ENCODE results near the gene CLINT1. TPM values are rescaled to one million over a fixed set of nuclear protein-coding genes. Genes with fewer than 3 reads are reported as not detected.
"Not testable (repeated sequence)": the region's sequence is repeated elsewhere in the genome, so short reads cannot be mapped to it uniquely, and the experiment has no call there.

The CLINT1 gene
- total and polyA plus RNA-seq, 2 donors: 44.7 to 54.1 TPM

- Histone ChIP-seq H3K27me3 (ENCODE audit: control insufficient read depth in 2 of 2, insufficient read depth in 1 of 2, low read length in 1 of 2) (no peaks in the 10 kb centered on the region), H3K4me1 (ENCODE audit: control insufficient read depth in 2 of 2, insufficient read depth in 2 of 2, low read length in 2 of 2) (peaks cover 8 to 10% of the 10 kb centered on the region in 2 donors), H3K9me3 (ENCODE audit: control insufficient read depth in 2 of 2, insufficient read depth in 1 of 2, low read length in 1 of 2) (peaks cover 0 to 9% of the 10 kb centered on the region in 2 donors), H3K27ac (ENCODE audit: low read depth in 1 of 2, low read length in 1 of 2) (peak overlapping the region; percentile 42 to 90), H3K36me3 (ENCODE audit: control insufficient read depth in 2 of 2, insufficient read depth in 2 of 2, low read length in 1 of 2) (no peaks in the 10 kb centered on the region), H3K4me3 (ENCODE audit: low read length in 2 of 2) (no peak overlapping the region)
- DNase-seq (ENCODE audit: low read depth in 6 of 9, low spot score in 9 of 9): peak in 5 of 9 donors; percentile 18 to 64 (median 37)
- 51% methylated on average over 2 of the region's 2 CpGs for WGBS
Observed at GRCh38 chr5:157890836-157891597, 32.1 kb upstream of the CLINT1 start.

GRCh38 chr5:157888814-157889532 lies 30.0 kb upstream of the CLINT1 start:
- 99% methylated on average over 1 of the region's 1 CpG for WGBS
- DNase-seq (ENCODE audit: low read depth in 6 of 9, low spot score in 9 of 9): no peak
- Histone ChIP-seq H3K4me1 (ENCODE audit: control insufficient read depth in 2 of 2, insufficient read depth in 2 of 2, low read length in 2 of 2) (peaks cover 8 to 10% of the 10 kb centered on the region in 2 donors), H3K9me3 (ENCODE audit: control insufficient read depth in 2 of 2, insufficient read depth in 1 of 2, low read length in 1 of 2) (peaks cover 0 to 9% of the 10 kb centered on the region in 2 donors), H3K4me3 (ENCODE audit: low read length in 2 of 2) (no peak overlapping the region), H3K36me3 (ENCODE audit: control insufficient read depth in 2 of 2, insufficient read depth in 2 of 2, low read length in 1 of 2) (no peaks in the 10 kb centered on the region), H3K27ac (ENCODE audit: low read depth in 1 of 2, low read length in 1 of 2) (no peak overlapping the region), H3K27me3 (ENCODE audit: control insufficient read depth in 2 of 2, insufficient read depth in 1 of 2, low read length in 1 of 2) (no peaks in the 10 kb centered on the region)

- no peak overlapping the region for H3K27ac ChIP-seq (ENCODE audit: low read depth in 1 of 2, low read length in 1 of 2)
- no peaks in the 10 kb centered on the region for H3K27me3 ChIP-seq (ENCODE audit: control insufficient read depth in 2 of 2, insufficient read depth in 1 of 2, low read length in 1 of 2)
- H3K4me3 ChIP-seq (ENCODE audit: low read length in 2 of 2): no peak overlapping the region
- 91% methylated on average over 27 of the region's 27 CpGs for WGBS
- DNase-seq (ENCODE audit: low read depth in 6 of 9, low spot score in 9 of 9): no peak
- peaks cover 0 to 9% of the 10 kb centered on the region in 2 donors for H3K9me3 ChIP-seq (ENCODE audit: control insufficient read depth in 2 of 2, insufficient read depth in 1 of 2, low read length in 1 of 2)
- no peaks in the 10 kb centered on the region for H3K36me3 ChIP-seq (ENCODE audit: control insufficient read depth in 2 of 2, insufficient read depth in 2 of 2, low read length in 1 of 2)
- peaks cover 8 to 10% of the 10 kb centered on the region in 2 donors for H3K4me1 ChIP-seq (ENCODE audit: control insufficient read depth in 2 of 2, insufficient read depth in 2 of 2, low read length in 2 of 2)
Observed at GRCh38 chr5:157886796-157887380, 27.9 kb upstream of the CLINT1 start.

- WGBS: 98% methylated on average over 1 of the region's 1 CpG
- H3K4me3 ChIP-seq (ENCODE audit: low read length in 2 of 2): not testable (repeated sequence)
Observed at GRCh38 chr5:157885051-157885450, 26.1 kb upstream of the CLINT1 start.

GRCh38 chr5:157881498-157881897 lies 22.6 kb upstream of the CLINT1 start:
- DNase-seq (ENCODE audit: low read depth in 6 of 9, low spot score in 9 of 9); H3K27me3 ChIP-seq (ENCODE audit: control insufficient read depth in 2 of 2, insufficient read depth in 1 of 2, low read length in 1 of 2); H3K27ac ChIP-seq (ENCODE audit: low read depth in 1 of 2, low read length in 1 of 2); H3K9me3 ChIP-seq (ENCODE audit: control insufficient read depth in 2 of 2, insufficient read depth in 1 of 2, low read length in 1 of 2); H3K4me3 ChIP-seq (ENCODE audit: low read length in 2 of 2); H3K4me1 ChIP-seq (ENCODE audit: control insufficient read depth in 2 of 2, insufficient read depth in 2 of 2, low read length in 2 of 2); H3K36me3 ChIP-seq (ENCODE audit: control insufficient read depth in 2 of 2, insufficient read depth in 2 of 2, low read length in 1 of 2): not testable (repeated sequence)
- 87% methylated on average over 7 of the region's 7 CpGs for WGBS

More at GRCh38 chr5:157885051-157885450, 26.1 kb upstream of the CLINT1 start:
- H3K36me3 ChIP-seq (ENCODE audit: control insufficient read depth in 2 of 2, insufficient read depth in 2 of 2, low read length in 1 of 2); H3K27ac ChIP-seq (ENCODE audit: low read depth in 1 of 2, low read length in 1 of 2); H3K9me3 ChIP-seq (ENCODE audit: control insufficient read depth in 2 of 2, insufficient read depth in 1 of 2, low read length in 1 of 2); DNase-seq (ENCODE audit: low read depth in 6 of 9, low spot score in 9 of 9); H3K4me1 ChIP-seq (ENCODE audit: control insufficient read depth in 2 of 2, insufficient read depth in 2 of 2, low read length in 2 of 2); H3K27me3 ChIP-seq (ENCODE audit: control insufficient read depth in 2 of 2, insufficient read depth in 1 of 2, low read length in 1 of 2): not testable (repeated sequence)

GRCh38 chr5:157877821-157878220 lies 18.9 kb upstream of the CLINT1 start:
- Histone ChIP-seq H3K36me3 (ENCODE audit: control insufficient read depth in 2 of 2, insufficient read depth in 2 of 2, low read length in 1 of 2) (no peaks in the 10 kb centered on the region), H3K4me3 (ENCODE audit: low read length in 2 of 2) (no peak overlapping the region), H3K4me1 (ENCODE audit: control insufficient read depth in 2 of 2, insufficient read depth in 2 of 2, low read length in 2 of 2) (no peaks in the 10 kb centered on the region), H3K27me3 (ENCODE audit: control insufficient read depth in 2 of 2, insufficient read depth in 1 of 2, low read length in 1 of 2) (no peaks in the 10 kb centered on the region), H3K27ac (ENCODE audit: low read depth in 1 of 2, low read length in 1 of 2) (no peak overlapping the region), H3K9me3 (ENCODE audit: control insufficient read depth in 2 of 2, insufficient read depth in 1 of 2, low read length in 1 of 2) (peaks cover 0 to 5% of the 10 kb centered on the region in 2 donors)
- DNase-seq (ENCODE audit: low read depth in 6 of 9, low spot score in 9 of 9): no peak
- 94% methylated on average over 2 of the region's 2 CpGs for WGBS

GRCh38 chr5:157874861-157875260 lies 15.9 kb upstream of the CLINT1 start:
- Histone ChIP-seq H3K36me3 (ENCODE audit: control insufficient read depth in 2 of 2, insufficient read depth in 2 of 2, low read length in 1 of 2) (no peaks in the 10 kb centered on the region), H3K27me3 (ENCODE audit: control insufficient read depth in 2 of 2, insufficient read depth in 1 of 2, low read length in 1 of 2) (no peaks in the 10 kb centered on the region), H3K27ac (ENCODE audit: low read depth in 1 of 2, low read length in 1 of 2) (no peak overlapping the region), H3K4me3 (ENCODE audit: low read length in 2 of 2) (no peak overlapping the region), H3K4me1 (ENCODE audit: control insufficient read depth in 2 of 2, insufficient read depth in 2 of 2, low read length in 2 of 2) (no peaks in the 10 kb centered on the region), H3K9me3 (ENCODE audit: control insufficient read depth in 2 of 2, insufficient read depth in 1 of 2, low read length in 1 of 2) (peaks cover 0 to 5% of the 10 kb centered on the region in 2 donors)
- WGBS: 96% methylated on average over 5 of the region's 5 CpGs
- DNase-seq (ENCODE audit: low read depth in 6 of 9, low spot score in 9 of 9): no peak

GRCh38 chr5:157870837-157871834 lies 12.2 kb upstream of the CLINT1 start:
- Histone ChIP-seq H3K4me3 (ENCODE audit: low read length in 2 of 2) (no peak overlapping the region), H3K27me3 (ENCODE audit: control insufficient read depth in 2 of 2, insufficient read depth in 1 of 2, low read length in 1 of 2) (no peaks in the 10 kb centered on the region), H3K36me3 (ENCODE audit: control insufficient read depth in 2 of 2, insufficient read depth in 2 of 2, low read length in 1 of 2) (no peaks in the 10 kb centered on the region), H3K9me3 (ENCODE audit: control insufficient read depth in 2 of 2, insufficient read depth in 1 of 2, low read length in 1 of 2) (peaks cover 0 to 3% of the 10 kb centered on the region in 2 donors), H3K4me1 (ENCODE audit: control insufficient read depth in 2 of 2, insufficient read depth in 2 of 2, low read length in 2 of 2) (peaks cover 6% of the 10 kb centered on the region in 2 donors), H3K27ac (ENCODE audit: low read depth in 1 of 2, low read length in 1 of 2) (peak overlapping the region in 1 of 2 donors; percentile 8)
- WGBS: 91% methylated on average over 7 of the region's 7 CpGs
- no peak for DNase-seq (ENCODE audit: low read depth in 6 of 9, low spot score in 9 of 9)
